GM13977 (cell line): Measurements from ENCODE around the gene TBXT.

Experiments
- DNase-seq: peaks from one replicate; pipeline ENCODE4 v3.0.0; 2012; ENCODE audit warnings: low spot score
- CTCF ChIP-seq: IDR thresholded peaks from 2 replicates; pipeline ENCODE4 v1.5.1; 2012; ENCODE audit warnings: mild to moderate bottlenecking, control low read depth; ENCODE audit not compliant: insufficient read depth; ENCODE audit errors: extremely low read depth, missing control alignments
- in situ Hi-C: fragments of 300-500 bp; cut with MboI; formaldehyde crosslinking; loops from one replicate; pipeline ENCODE4 v1.12.0; 2022; ENCODE audit warnings: low sequenced_read_pairs, low pct_unique_long_range_greater_than_20kb, mixed read lengths, inconsistent platforms; ENCODE audit not compliant: unreplicated experiment

TBXT gene

DNA sequence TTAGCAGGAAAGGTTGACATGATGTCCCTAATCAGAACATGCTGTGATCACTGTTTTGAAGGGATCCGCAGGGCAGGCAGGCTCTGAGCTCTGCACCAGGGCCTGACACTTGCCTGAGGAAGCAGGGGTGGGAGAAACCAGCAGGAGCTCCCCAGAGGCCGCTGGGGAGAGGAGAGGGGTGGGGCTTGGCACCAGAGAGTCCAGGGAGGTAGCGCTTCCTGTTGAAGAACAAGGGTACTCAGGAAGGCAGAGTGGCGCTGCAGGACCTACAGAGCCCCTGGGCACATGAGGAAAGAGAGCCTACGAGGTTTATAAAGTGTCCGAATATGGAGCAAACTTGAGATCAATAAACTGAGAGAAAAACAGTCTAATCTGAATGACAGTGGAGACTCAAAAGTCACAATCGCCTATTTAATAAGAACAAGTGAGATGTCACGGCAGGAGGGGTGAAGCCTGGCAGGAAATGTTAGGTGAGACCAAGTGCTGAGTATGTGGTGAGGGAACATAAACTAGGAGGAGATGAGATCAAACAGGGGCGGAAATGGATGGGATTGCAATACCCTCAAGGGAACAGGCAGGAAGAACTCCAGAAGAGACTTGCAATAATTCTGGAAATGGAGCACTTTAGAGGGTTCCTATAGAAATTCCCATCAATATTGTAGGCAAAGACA, 5.8 kb upstream of the TBXT start:
- in situ Hi-C loops: no loop called here
- TF ChIP-seq CTCF: no peak
- DNase-seq: no peak

GRCh38 chr6:166172546-166172945, 4.9 kb upstream of the TBXT start:
- TF ChIP-seq CTCF: no peak
- DNase-seq: no peak
- in situ Hi-C loops: no loop called here

DNA sequence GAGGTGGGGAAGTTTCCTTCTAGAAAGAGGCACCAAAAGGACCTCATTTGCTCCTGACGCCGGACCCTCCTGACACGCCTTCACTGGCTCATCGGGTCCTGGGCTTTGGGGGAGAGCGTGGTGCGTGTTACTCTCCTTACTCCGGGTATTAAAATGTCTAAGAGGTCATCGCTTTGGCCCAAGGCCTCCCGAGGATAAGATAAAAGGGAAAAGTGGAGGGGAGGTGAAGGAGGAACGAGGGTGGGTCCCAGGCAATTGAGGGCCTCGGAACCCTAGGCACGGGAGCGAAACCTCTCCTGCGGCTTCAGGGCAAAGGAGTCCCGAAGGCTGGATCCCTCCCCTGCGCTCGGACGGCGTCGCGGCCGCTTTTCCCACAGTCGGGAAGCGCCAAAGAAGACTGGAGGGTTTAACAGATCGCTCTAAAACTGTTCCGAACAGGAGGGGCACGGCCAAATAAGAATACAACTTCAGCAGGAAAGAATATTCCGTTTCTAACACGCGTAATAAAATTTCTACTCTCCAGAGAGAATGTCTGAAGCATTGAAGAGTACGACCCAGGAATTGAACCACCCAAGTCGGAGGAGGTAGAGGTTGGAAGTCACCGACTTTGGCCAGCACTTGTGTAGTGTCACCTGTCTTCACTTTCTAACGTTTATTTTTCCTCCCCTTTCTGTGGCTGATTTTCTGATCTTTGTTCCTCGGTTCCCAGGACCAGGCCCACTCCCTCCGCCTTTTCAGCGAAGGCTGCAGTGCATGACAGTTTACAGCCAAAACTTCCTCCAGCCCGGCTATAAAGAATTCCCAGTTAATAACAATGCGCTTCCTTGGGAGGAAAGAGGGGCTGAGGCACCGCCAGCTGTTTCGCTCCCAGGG, 2.1 kb upstream of the TBXT start:
- no peak for TF ChIP-seq CTCF

GRCh38 chr6:166168616-166169548, 1.2 kb upstream of the TBXT start:
- no peak for DNase-seq
- no peak for TF ChIP-seq CTCF
- in situ Hi-C loops: no loop called here

More for the DNA sequence above, 2.1 kb upstream of the TBXT start:
- DNase-seq: no peak
- in situ Hi-C loops: no loop called here

GRCh38 chr6:166167258-166167731, 356 bp downstream of the TBXT start:
- no peak for DNase-seq
- in situ Hi-C loops: no loop called here
- no peak for TF ChIP-seq CTCF
